HG02798 (cell line): ENCODE measurements around the gene PXDC1.
"Not testable (repeated sequence)": the region's sequence is repeated elsewhere in the genome, so short reads cannot be mapped to it uniquely, and the experiment has no call there.

Experiments
- ATAC-seq: cut with Tn5 transposase; IDR thresholded peaks from one replicate; pipeline ENCODE4 v1.9.1; 2021; ENCODE audit warnings: mild to moderate bottlenecking; ENCODE audit not compliant: unreplicated experiment, poor library complexity

The PXDC1 gene

GRCh38 chr6:3687847-3688246 is 63.7 kb downstream of the PXDC1 start:
- no peak for ATAC-seq

- ATAC-seq: no peak
These were observed 68.2 kb downstream of the PXDC1 start for GRCh38 chr6:3683331-3683730.

- no peak for ATAC-seq
These were observed 72.6 kb downstream of the PXDC1 start for GRCh38 chr6:3678946-3679345.

DNA sequence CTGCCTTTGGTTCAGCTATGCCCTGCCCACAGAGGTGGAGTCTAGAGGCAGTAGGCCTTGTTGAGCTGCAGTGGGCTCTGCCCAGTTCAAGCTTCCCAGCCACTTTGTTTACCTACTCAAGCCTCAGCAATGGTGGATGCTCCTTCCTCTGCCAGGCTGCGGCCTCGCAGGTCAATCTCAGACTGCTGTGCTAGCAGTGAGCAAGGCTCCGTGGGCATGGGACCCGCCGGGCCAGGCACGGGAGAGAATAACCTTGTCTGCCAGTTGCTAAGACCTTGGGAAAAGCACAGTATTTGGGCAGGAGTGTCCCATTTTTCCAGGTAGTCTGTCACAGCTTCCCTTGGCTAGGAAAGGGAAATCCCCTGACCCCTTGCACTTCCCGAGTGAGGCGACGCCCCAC is 73.8 kb downstream of the PXDC1 start:
- not testable (repeated sequence) for ATAC-seq

DNA sequence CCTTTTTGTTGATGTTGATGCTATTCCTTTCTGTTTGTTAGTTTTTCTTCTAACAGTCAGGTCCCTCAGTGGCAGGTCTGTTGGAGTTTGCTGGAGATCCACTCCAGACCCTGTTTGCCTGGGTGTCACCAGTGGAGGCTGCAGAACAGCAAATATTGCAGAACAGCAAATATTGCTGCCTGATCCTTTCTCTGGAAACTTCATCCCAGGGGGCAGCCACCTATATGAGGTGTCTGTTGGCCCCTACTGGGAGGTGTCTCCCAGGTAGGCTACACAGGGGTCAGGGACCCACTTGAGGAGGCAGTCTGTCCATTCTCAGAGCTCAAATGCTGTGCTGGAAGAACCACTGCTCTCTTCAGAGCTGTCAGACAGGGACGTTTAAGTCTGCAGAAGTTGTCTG is 74.2 kb downstream of the PXDC1 start:
- ATAC-seq: not testable (repeated sequence)
